Measurements from ENCODE around the gene ZNF280B.

GRCh38 chr22:22553735-22554586, 45.4 kb upstream of the ZNF280B start:
- TF ChIP-seq CTCF (IDR thresholded peaks at IDR 0.05) (no peak), POLR2AphosphoS5 (IDR thresholded peaks at IDR 0.05; ENCODE audit: low read depth, low read length) (no peak), SIN3A (IDR thresholded peaks at IDR 0.05; ENCODE audit: borderline replicate concordance, insufficient read depth, low read depth, low read length) (no peak), TCF7L2 (IDR thresholded peaks at IDR 0.05; ENCODE audit: low read depth, low read length) (no peak)
- TF ChIP-seq, protein P1, sequence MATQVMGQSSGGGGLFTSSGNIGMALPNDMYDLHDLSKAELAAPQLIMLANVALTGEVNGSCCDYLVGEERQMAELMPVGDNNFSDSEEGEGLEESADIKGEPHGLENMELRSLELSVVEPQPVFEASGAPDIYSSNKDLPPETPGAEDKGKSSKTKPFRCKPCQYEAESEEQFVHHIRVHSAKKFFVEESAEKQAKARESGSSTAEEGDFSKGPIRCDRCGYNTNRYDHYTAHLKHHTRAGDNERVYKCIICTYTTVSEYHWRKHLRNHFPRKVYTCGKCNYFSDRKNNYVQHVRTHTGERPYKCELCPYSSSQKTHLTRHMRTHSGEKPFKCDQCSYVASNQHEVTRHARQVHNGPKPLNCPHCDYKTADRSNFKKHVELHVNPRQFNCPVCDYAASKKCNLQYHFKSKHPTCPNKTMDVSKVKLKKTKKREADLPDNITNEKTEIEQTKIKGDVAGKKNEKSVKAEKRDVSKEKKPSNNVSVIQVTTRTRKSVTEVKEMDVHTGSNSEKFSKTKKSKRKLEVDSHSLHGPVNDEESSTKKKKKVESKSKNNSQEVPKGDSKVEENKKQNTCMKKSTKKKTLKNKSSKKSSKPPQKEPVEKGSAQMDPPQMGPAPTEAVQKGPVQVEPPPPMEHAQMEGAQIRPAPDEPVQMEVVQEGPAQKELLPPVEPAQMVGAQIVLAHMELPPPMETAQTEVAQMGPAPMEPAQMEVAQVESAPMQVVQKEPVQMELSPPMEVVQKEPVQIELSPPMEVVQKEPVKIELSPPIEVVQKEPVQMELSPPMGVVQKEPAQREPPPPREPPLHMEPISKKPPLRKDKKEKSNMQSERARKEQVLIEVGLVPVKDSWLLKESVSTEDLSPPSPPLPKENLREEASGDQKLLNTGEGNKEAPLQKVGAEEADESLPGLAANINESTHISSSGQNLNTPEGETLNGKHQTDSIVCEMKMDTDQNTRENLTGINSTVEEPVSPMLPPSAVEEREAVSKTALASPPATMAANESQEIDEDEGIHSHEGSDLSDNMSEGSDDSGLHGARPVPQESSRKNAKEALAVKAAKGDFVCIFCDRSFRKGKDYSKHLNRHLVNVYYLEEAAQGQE (IDR thresholded peaks at IDR 0.05; ENCODE audit: insufficient read depth in 1 of 2, low read depth in 2 of 2, low read length in 1 of 2), result no peak

Data from Panc1 (cell line).